H1 (cell line): Measurements from ENCODE around the gene FEM1C. TPM values are rescaled to one million over a fixed set of nuclear protein-coding genes. Genes with fewer than 3 reads are reported as not detected.

Experiments
- NRF1 ChIP-seq: IDR thresholded peaks from 2 replicates; pipeline ENCODE4 v1.6.1; 2011; ENCODE audit warnings: mild to moderate bottlenecking, low read depth, low read length, improper control_type of control experiment
- polyA plus RNA-seq, 7 experiments: library from polyadenylated mRNA; depleted of rRNA in 3 of 7; stranded (reverse) in 5 of 7; unstranded in 2 of 7; fragments of >200 nt in 5 of 7; fragments of 200-250 nt in 2 of 7; gene quantifications; 1 replicate in 5 of 7; 2 replicates in 1 of 7; 4 replicates in 1 of 7; pipeline versions ENCODE4 v1.2.1 to v1.2.3, GENCODE V29; 2011 to 2013; ENCODE audit warnings: missing spikeins in 2 of 7, mixed read lengths in 2 of 7
- total RNA-seq: library from RNA; stranded (reverse); fragmentation: NEBNext Ultra II Directional; extraction: Animal tissue kit (Norgen Biotek cat#: 25700); gene quantifications from 2 replicates; pipeline ENCODE4 v1.2.1, GENCODE V29; 2021

Gene FEM1C
- total and polyA plus RNA-seq, 2 of the 8 experiments (the other 6 are each of a cell fraction or from before 2014, with no cell fraction given) = 4.4 to 17.7 TPM

GRCh38 chr5:115496936-115497576, 47.5 kb downstream of the FEM1C start (continued):
- TF ChIP-seq NRF1 = no peak
